DMS153 (cell line): ENCODE measurements around the gene CRYBA2.

ENCODE experiments used
- DNase-seq: peaks from one replicate; lab custom pipeline; 2025; lab: John Stamatoyannopoulos, UW

The CRYBA2 gene

DNA sequence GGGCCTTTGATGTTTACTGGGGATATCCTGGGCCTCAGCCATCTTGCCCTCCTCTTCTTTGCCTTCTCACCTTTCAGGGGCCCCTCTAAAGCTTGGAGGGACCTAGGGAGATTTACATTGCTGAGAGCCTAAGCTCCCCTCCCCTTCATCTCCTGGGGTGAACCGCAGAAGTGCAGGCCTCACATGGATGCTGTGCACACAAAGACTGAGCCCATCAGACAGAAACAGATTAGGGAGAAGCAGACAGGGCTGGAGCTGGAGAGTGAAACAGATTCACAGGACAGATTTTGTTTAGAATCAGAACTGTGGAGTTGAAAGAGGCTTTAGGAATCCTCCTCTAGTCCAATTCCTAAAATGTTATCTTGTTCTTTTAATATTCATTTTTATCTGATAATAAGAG, 37.2 kb downstream of the CRYBA2 start:
- no peak for DNase-seq

GRCh38 chr2:218954541-218955300, 38.5 kb downstream of the CRYBA2 start:
- no peak for DNase-seq

DNA sequence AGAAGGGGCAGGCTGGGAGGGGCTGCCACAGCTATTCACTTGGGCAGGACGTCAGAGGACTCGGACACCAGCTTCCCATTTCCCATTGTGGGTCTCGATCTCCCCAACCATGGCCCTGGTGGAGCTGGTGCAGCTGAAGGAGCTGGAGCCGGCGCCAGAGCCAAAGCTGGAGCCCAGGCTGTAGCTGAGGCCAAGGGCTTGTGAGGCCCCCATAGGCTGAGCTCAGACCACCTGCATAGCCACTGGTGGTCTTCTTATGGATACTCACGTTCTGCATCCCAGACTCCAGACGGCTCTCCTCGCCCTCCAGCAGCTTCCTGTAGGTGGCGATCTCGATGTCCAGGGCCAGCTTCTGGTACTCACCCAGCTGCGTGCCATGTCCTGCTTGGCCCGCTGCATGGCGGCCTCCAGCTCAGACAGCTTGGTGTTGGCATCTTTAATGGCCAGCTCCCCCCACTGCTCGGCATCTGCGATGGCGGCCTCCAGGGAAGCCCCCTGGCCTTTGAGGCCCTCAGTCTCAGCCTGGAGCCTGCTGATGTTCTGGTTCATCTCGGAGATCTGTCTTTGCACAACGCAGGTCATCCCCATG, 39.8 kb downstream of the CRYBA2 start:
- no peak for DNase-seq

- DNase-seq: no peak
Observed at GRCh38 chr2:218952160-218952559, 41.1 kb downstream of the CRYBA2 start.

- DNase-seq: no peak
Observed at GRCh38 chr2:218946621-218947020, 46.6 kb downstream of the CRYBA2 start.

DNA sequence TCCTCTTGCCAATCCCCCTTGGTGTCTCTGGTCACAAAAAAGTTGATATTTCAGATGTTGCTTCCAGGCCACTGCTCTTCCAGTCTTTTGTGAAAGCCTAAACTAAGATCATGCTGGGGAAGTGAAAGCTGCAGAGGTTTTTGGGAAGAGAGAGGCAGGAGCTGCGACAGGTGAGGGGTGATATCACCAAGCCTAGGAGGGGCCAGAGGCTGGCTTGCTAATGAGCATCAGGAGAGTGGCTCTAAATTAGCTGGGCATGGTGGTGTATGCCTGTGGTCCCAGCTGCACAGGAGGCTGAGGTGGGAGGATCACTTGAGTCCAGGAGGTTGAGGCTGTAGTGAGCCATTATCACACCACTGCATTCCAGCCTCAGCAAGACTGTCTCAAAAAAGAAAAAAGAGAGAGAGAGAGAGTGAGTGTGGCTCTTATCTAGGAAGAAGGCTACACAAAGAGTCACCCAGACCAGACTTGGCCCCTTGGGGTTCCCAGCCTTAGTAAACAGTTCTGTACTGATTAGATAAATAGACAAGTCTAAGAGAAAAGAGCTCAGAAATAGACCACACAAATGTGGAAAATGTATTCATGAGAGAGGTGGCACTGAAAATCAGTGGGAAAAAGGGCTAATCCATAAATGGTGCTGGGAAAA, 48.3 kb downstream of the CRYBA2 start:
- no peak for DNase-seq
